ENCODE measurements around the gene SENP5.

DNA sequence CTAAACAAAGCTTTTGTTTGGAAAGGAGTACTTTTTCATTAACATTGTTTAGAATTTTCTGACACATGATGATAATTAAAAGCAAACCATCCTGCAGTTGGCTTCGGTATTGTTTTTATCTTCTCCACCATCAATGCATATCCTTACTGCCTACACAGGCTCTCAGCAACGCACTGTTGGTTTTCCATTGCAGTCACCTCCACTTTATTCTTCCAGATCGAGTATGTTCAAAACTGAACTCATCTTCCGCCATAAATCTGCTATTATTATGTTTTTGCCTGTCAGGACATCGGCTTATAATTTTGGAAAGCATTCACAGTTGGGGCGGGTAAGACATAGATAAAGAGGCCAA is 589 bp upstream of the SENP5 start:
- TF ChIP-seq, protein P1, sequence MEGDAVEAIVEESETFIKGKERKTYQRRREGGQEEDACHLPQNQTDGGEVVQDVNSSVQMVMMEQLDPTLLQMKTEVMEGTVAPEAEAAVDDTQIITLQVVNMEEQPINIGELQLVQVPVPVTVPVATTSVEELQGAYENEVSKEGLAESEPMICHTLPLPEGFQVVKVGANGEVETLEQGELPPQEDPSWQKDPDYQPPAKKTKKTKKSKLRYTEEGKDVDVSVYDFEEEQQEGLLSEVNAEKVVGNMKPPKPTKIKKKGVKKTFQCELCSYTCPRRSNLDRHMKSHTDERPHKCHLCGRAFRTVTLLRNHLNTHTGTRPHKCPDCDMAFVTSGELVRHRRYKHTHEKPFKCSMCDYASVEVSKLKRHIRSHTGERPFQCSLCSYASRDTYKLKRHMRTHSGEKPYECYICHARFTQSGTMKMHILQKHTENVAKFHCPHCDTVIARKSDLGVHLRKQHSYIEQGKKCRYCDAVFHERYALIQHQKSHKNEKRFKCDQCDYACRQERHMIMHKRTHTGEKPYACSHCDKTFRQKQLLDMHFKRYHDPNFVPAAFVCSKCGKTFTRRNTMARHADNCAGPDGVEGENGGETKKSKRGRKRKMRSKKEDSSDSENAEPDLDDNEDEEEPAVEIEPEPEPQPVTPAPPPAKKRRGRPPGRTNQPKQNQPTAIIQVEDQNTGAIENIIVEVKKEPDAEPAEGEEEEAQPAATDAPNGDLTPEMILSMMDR (IDR thresholded peaks at IDR 0.05; ENCODE audit: control extremely low read depth in 1 of 3, insufficient read depth in 1 of 3, low read depth in 1 of 3, low read length in 3 of 3): no peak
- TF ChIP-seq TAF1 (IDR thresholded peaks at IDR 0.05; ENCODE audit: low read depth, low read length) (no peak), EP300 (IDR thresholded peaks at IDR 0.05; ENCODE audit: borderline replicate concordance in 1 of 2, low read depth in 2 of 2, low read length in 2 of 2) (no peak), HDAC6 (IDR thresholded peaks at IDR 0.05; ENCODE audit: low read depth, low read length) (no peak)
